ENCODE measurements around the gene GSS.

Gene GSS

GRCh38 chr20:34952671-34953070, 2.9 kb downstream of the GSS start:
- H3K4me3 ChIP-seq (ENCODE audit: low read length), result no peak overlapping the region
- no peak for DNase-seq (ENCODE audit: low read depth, low spot score)

- no peak for DNase-seq (ENCODE audit: low read depth, low spot score)
- no peak overlapping the region for H3K4me3 ChIP-seq (ENCODE audit: low read length)
Measured at GRCh38 chr20:34951652-34952051, 4.0 kb downstream of the GSS start.

GRCh38 chr20:34951252-34951651, 4.4 kb downstream of the GSS start:
- H3K4me3 ChIP-seq (ENCODE audit: low read length), result no peak overlapping the region
- DNase-seq (ENCODE audit: low read depth, low spot score), result no peak

GRCh38 chr20:34949120-34949519, 6.5 kb downstream of the GSS start:
- no peak overlapping the region for H3K4me3 ChIP-seq (ENCODE audit: low read length)

GRCh38 chr20:34948030-34948429, 7.6 kb downstream of the GSS start:
- H3K4me3 ChIP-seq (ENCODE audit: low read length), result no peak overlapping the region
- DNase-seq (ENCODE audit: low read depth, low spot score), result no peak

More at GRCh38 chr20:34949120-34949519, 6.5 kb downstream of the GSS start:
- no peak for DNase-seq (ENCODE audit: low read depth, low spot score)

- no peak overlapping the region for H3K4me3 ChIP-seq (ENCODE audit: low read length)
- DNase-seq (ENCODE audit: low read depth, low spot score), result no peak
Measured at GRCh38 chr20:34947336-34947735, 8.3 kb downstream of the GSS start.

- no peak overlapping the region for H3K4me3 ChIP-seq (ENCODE audit: low read length)
- DNase-seq (ENCODE audit: low read depth, low spot score), result no peak
Measured at GRCh38 chr20:34946661-34947060, 8.9 kb downstream of the GSS start.

- no peak for DNase-seq (ENCODE audit: low read depth, low spot score)
- H3K4me3 ChIP-seq (ENCODE audit: low read length), result no peak overlapping the region
Measured at GRCh38 chr20:34945315-34946077, 10.1 kb downstream of the GSS start.

GRCh38 chr20:34943808-34944567, 11.6 kb downstream of the GSS start:
- no peak overlapping the region for H3K4me3 ChIP-seq (ENCODE audit: low read length)
- DNase-seq (ENCODE audit: low read depth, low spot score), result no peak

- no peak for DNase-seq (ENCODE audit: low read depth, low spot score)
- H3K4me3 ChIP-seq (ENCODE audit: low read length), result no peak overlapping the region
Measured at GRCh38 chr20:34942301-34942700, 13.3 kb downstream of the GSS start.

GRCh38 chr20:34941226-34941625, 14.4 kb downstream of the GSS start:
- no peak overlapping the region for H3K4me3 ChIP-seq (ENCODE audit: low read length)
- no peak for DNase-seq (ENCODE audit: low read depth, low spot score)

- H3K4me3 ChIP-seq (ENCODE audit: low read length), result no peak overlapping the region
- DNase-seq (ENCODE audit: low read depth, low spot score), result no peak
Measured at GRCh38 chr20:34940081-34940481, 15.5 kb downstream of the GSS start.

- no peak overlapping the region for H3K4me3 ChIP-seq (ENCODE audit: low read length)
- no peak for DNase-seq (ENCODE audit: low read depth, low spot score)
Measured at GRCh38 chr20:34938466-34939163, 17.0 kb downstream of the GSS start.

- H3K4me3 ChIP-seq (ENCODE audit: low read length), result no peak overlapping the region
- DNase-seq (ENCODE audit: low read depth, low spot score), result no peak
Measured at GRCh38 chr20:34931771-34932170, 23.8 kb downstream of the GSS start.

- H3K4me3 ChIP-seq (ENCODE audit: low read length), result no peak overlapping the region
- DNase-seq (ENCODE audit: low read depth, low spot score), result no peak
Measured at GRCh38 chr20:34928411-34928810, 27.2 kb downstream of the GSS start.

GRCh38 chr20:34927736-34928135, 27.9 kb downstream of the GSS start:
- no peak for DNase-seq (ENCODE audit: low read depth, low spot score)
- no peak overlapping the region for H3K4me3 ChIP-seq (ENCODE audit: low read length)

GRCh38 chr20:34926581-34926980, 29.0 kb downstream of the GSS start:
- no peak overlapping the region; the same call in 1 of the 2 replicates for H3K4me3 ChIP-seq (ENCODE audit: low read length)
- peak; percentile 90 for DNase-seq (ENCODE audit: low read depth, low spot score)

GRCh38 chr20:34925981-34926380, 29.6 kb downstream of the GSS start:
- peak; percentile 76 for DNase-seq (ENCODE audit: low read depth, low spot score)

GRCh38 chr20:34925341-34925740, 30.3 kb downstream of the GSS start:
- no peak overlapping the region for H3K4me3 ChIP-seq (ENCODE audit: low read length)
- no peak for DNase-seq (ENCODE audit: low read depth, low spot score)

More at GRCh38 chr20:34925981-34926380, 29.6 kb downstream of the GSS start:
- no peak overlapping the region; the same call in 1 of the 2 replicates for H3K4me3 ChIP-seq (ENCODE audit: low read length)

GRCh38 chr20:34923414-34923813, 32.2 kb downstream of the GSS start:
- no peak for DNase-seq (ENCODE audit: low read depth, low spot score)
- no peak overlapping the region for H3K4me3 ChIP-seq (ENCODE audit: low read length)

Data from Jurkat, Clone E6-1 (cell line).